K562 (cell line): Measurements from ENCODE around the gene WDR90. TPM values are rescaled to one million over a fixed set of nuclear protein-coding genes. Genes with fewer than 3 reads are reported as not detected.
A peak's percentile ranks its signal among the peaks of the same experiment; 100 is the strongest.

Experiments
- ATAC-seq: fragments of 200-7000 bp; cut with Tn5 transposase; 3 replicates; pipeline ENCODE4 v1.9.1; 2020; ENCODE audit warnings: moderate library complexity
- BruUV-seq: library from RNA; stranded (reverse); fragments of 400-500 nt; replicated peaks from 2 replicates; lab custom pipeline; 2021; lab: Mats Ljungman, UMichigan
- CTCF ChIA-PET: fragments of 300-600 bp; formaldehyde crosslinking; extraction: SDS; loops from one replicate; lab custom pipeline; 2021; ENCODE audit warnings: low intra/inter-chr PET ratio; lab: Yijun Ruan, JAX
- POLR2A ChIA-PET: fragments of 300-600, 350-650 bp; sonication (Branson Sonifier 250); formaldehyde crosslinking; extraction: SDS; loops from one replicate; lab custom pipeline; 2021; ENCODE audit warnings: antibody characterized with exemption, inconsistent platforms; lab: Yijun Ruan, JAX
- DNase-seq, 4 experiments: peaks; one replicate each; pipeline versions ENCODE4 v3.0.0 to v3.0.0-alpha.2; 2011 to 2018; ENCODE audit warnings: low spot score in 3 of 4, mixed read lengths in 3 of 4; ENCODE audit errors: extremely low read depth in 1 of 4
- FAIRE-seq: peaks from 2 replicates; lab custom pipeline; 2011; peaks lifted over from hg19 to GRCh38; lab: Jason Lieb, UNC
- H2AFZ ChIP-seq: 2 replicates; pipeline ENCODE4 v1.6.0; 2011; ENCODE audit warnings: low read depth, low read length, control low read depth, inconsistent platforms
- H3K27ac ChIP-seq: fragments of 200-600 bp; 3 replicates; pipeline ENCODE4 v1.8.0; 2011; ENCODE audit warnings: low read depth, mild to moderate bottlenecking, control low read depth, inconsistent platforms, low read length, moderate library complexity, mixed read lengths; ENCODE audit errors: extremely low read depth
- H3K27me3 ChIP-seq, 2 experiments: fragments of 300-600 bp in 1 of 2; 2 replicates in 1 of 2; 3 replicates in 1 of 2; pipeline versions ENCODE4 v1.6.0 to v1.8.0; 2011; ENCODE audit warnings: inconsistent platforms in 2 of 2, low read length in 2 of 2, mild to moderate bottlenecking in 1 of 2, mixed read lengths in 1 of 2, moderate library complexity in 1 of 2; ENCODE audit not compliant: control insufficient read depth in 2 of 2, insufficient read depth in 2 of 2
- H3K36me3 ChIP-seq: fragments of 300-600 bp; 3 replicates; pipeline ENCODE4 v1.8.0; 2011; ENCODE audit warnings: mild to moderate bottlenecking, low read length, inconsistent platforms; ENCODE audit not compliant: control insufficient read depth, insufficient read depth
- H3K4me1 ChIP-seq, 2 experiments: fragments of 200-600 bp in 1 of 2; replicated peaks in 1 of 2; 2 replicates in 1 of 2; 3 replicates in 1 of 2; pipeline versions ENCODE4 v1.5.1 to v1.8.0; 2011; ENCODE audit warnings: inconsistent platforms in 2 of 2, low read length in 2 of 2, mild to moderate bottlenecking in 1 of 2, mixed read lengths in 1 of 2, moderate library complexity in 1 of 2; ENCODE audit not compliant: control insufficient read depth in 2 of 2, insufficient read depth in 2 of 2
- H3K4me2 ChIP-seq: 2 replicates; pipeline ENCODE4 v1.6.1; 2011; ENCODE audit warnings: low read length, control low read depth, inconsistent platforms, mixed read lengths; ENCODE audit not compliant: insufficient read depth
- H3K4me3 ChIP-seq: fragments of 200-600 bp; sonication (generic), shearing (Covaris generic); 2 replicates; pipeline ENCODE4 v1.5.1; 2016; ENCODE audit warnings: control low read depth, inconsistent platforms
- H3K79me2 ChIP-seq: fragments of 200-600 bp; 3 replicates; pipeline ENCODE4 v1.8.0; 2011; ENCODE audit warnings: low read length, inconsistent platforms; ENCODE audit not compliant: control insufficient read depth, insufficient read depth
- H3K9ac ChIP-seq, 2 experiments: 2 replicates each; pipeline versions ENCODE4 v1.6.0 to v1.6.1; 2011; ENCODE audit warnings: low read depth in 2 of 2, low read length in 2 of 2, control low read depth in 1 of 2, inconsistent platforms in 1 of 2, mild to moderate bottlenecking in 1 of 2, mixed read lengths in 1 of 2; ENCODE audit not compliant: insufficient read depth in 1 of 2
- H3K9me1 ChIP-seq: one replicate; pipeline ENCODE4 v1.6.0; 2011; ENCODE audit warnings: inconsistent platforms, mild to moderate bottlenecking, low read length, moderate library complexity; ENCODE audit not compliant: control insufficient read depth, insufficient read depth
- H3K9me3 ChIP-seq: replicated peaks from 2 replicates; pipeline ENCODE4 v1.5.1; 2011; ENCODE audit warnings: low read depth, low read length, inconsistent platforms; ENCODE audit not compliant: control insufficient read depth, insufficient read depth
- H4K20me1 ChIP-seq: replicated peaks from 2 replicates; pipeline ENCODE4 v1.6.1; 2011; ENCODE audit warnings: low read length, inconsistent platforms, mixed read lengths; ENCODE audit not compliant: control insufficient read depth, insufficient read depth
- CREB1 ChIP-seq, 2 experiments: sonication (generic) in 1 of 2; formaldehyde crosslinking in 1 of 2; IDR thresholded peaks; 2 replicates each; pipeline versions ENCODE4 v1.6.1 to v1.8.0; 2012 to 2022; ENCODE audit warnings: inconsistent platforms in 1 of 2, mild to moderate bottlenecking in 1 of 2, missing genetic modification reagents in 1 of 2, moderate library complexity in 1 of 2
- HDAC2 ChIP-seq: fragments of 450-650 bp; IDR thresholded peaks from 2 replicates; pipeline ENCODE4 v1.6.1; 2016; ENCODE audit warnings: mild to moderate bottlenecking
- JUND ChIP-seq, 2 experiments: IDR thresholded peaks; 2 replicates in 1 of 2; 3 replicates in 1 of 2; pipeline ENCODE4 v1.6.1; 2011; ENCODE audit warnings: borderline replicate concordance in 2 of 2, low read depth in 2 of 2, low read length in 2 of 2, improper control_type of control experiment in 1 of 2, missing biosample characterization in 1 of 2, missing genetic modification characterization in 1 of 2, missing genetic modification reagents in 1 of 2
- MTA3 ChIP-seq: fragments of 450-650 bp; formaldehyde crosslinking; IDR thresholded peaks from 2 replicates; pipeline ENCODE4 v1.6.1; 2017; ENCODE audit warnings: mild to moderate bottlenecking, borderline replicate concordance
- NFXL1 ChIP-seq: fragments of 450-650 bp; formaldehyde crosslinking; IDR thresholded peaks from 2 replicates; pipeline ENCODE4 v1.4.0; 2021; ENCODE audit warnings: mild to moderate bottlenecking
- PPARD ChIP-seq: fragments of 250-450 bp; sonication (Bioruptor Pico); IDR thresholded peaks from 2 replicates; pipeline ENCODE4 v1.8.0; 2022; ENCODE audit warnings: inconsistent platforms, mild to moderate bottlenecking, moderate library complexity
- SAFB ChIP-seq: fragments of 200-400 bp; formaldehyde crosslinking; IDR thresholded peaks from 2 replicates; pipeline ENCODE4 v1.6.1; 2017; ENCODE audit warnings: low read depth, low read length, borderline replicate concordance
- SAP30 ChIP-seq: fragments of 200-600 bp; sonication (generic); IDR thresholded peaks from 2 replicates; pipeline ENCODE4 v1.6.1; 2012; ENCODE audit warnings: borderline replicate concordance, low read depth, mild to moderate bottlenecking, moderate library complexity, low read length, control low read depth, inconsistent platforms; ENCODE audit not compliant: insufficient read depth, poor library complexity, severe bottlenecking
- ZKSCAN8 ChIP-seq: fragments of 200-800 bp; sonication (Bioruptor generic); IDR thresholded peaks from 2 replicates; pipeline ENCODE4 v1.6.1; 2016; ENCODE audit warnings: missing genetic modification characterization, missing compliant biosample characterization
- ZNF146 ChIP-seq: IDR thresholded peaks from one replicate; pipeline ENCODE4 v1.6.1; 2018; ENCODE audit warnings: missing compliant biosample characterization; ENCODE audit not compliant: unreplicated experiment
- ZNF274 ChIP-seq: IDR thresholded peaks from 2 replicates; pipeline ENCODE4 v1.6.1; 2011; ENCODE audit warnings: low read depth, mild to moderate bottlenecking, low read length, moderate library complexity, borderline replicate concordance
- WGBS: fragments of 100-300 bp; shearing (Covaris generic); methylation state at CpG from one replicate; pipeline ENCODE4 v1.1.6; 2016; ENCODE audit warnings: low coverage, mixed read lengths; ENCODE audit not compliant: insufficient coverage; ENCODE audit errors: missing lambda C conversion rate; 5-methylcytosine and 5-hydroxymethylcytosine counted together
- in situ Hi-C: fragments of 300-500 bp; cut with MboI; formaldehyde crosslinking; loops from 4 replicates; pipeline ENCODE4 v1.15.0; 2018; ENCODE audit warnings: inconsistent platforms, mixed read lengths
- intact Hi-C: fragments of 100-400 bp; cut with micrococcal nuclease; formaldehyde crosslinking; loops from 2 replicates; pipeline ENCODE4 v1.14.2; 2022
- polyA plus RNA-seq, 8 experiments: library from polyadenylated mRNA; depleted of rRNA in 4 of 8; stranded (reverse) in 5 of 8; unstranded in 3 of 8; fragments of >200 nt; fragmentation: Nextera tagmentation in 2 of 8; fragmentation: Illumina TruSeq in 1 of 8; extraction: Ambion mirVana in 2 of 8; extraction: Trizol in 1 of 8; gene quantifications; 2 replicates each; pipeline versions ENCODE4 v1.2.1 to v1.2.3, GENCODE V29; 2011 to 2014; ENCODE audit warnings: inconsistent platforms in 1 of 8, missing spikeins in 1 of 8
- total RNA-seq, 7 experiments: library from RNA; depleted of rRNA in 6 of 7; stranded (reverse); fragments of >200 nt in 6 of 7; fragmentation: Illumina TruSeq in 2 of 7; extraction: Trizol in 2 of 7; gene quantifications; 2 replicates each; pipeline versions ENCODE4 v1.2.1 to v1.2.3, GENCODE V29; 2011 to 2021; ENCODE audit warnings: low replicate concordance in 1 of 7
- TF ChIP-seq, protein P1 (sequence below), 3 experiments: IDR thresholded peaks in 2 of 3; conservative IDR thresholded peaks in 1 of 3; 2 replicates each; pipeline ENCODE4 v1.5.1; 2011 to 2012; ENCODE audit warnings: low read length in 3 of 3, mild to moderate bottlenecking in 3 of 3, control low read depth in 2 of 3, improper control_type of control experiment in 1 of 3, inconsistent platforms in 1 of 3, low read depth in 1 of 3, mixed read lengths in 1 of 3, moderate library complexity in 1 of 3; ENCODE audit not compliant: insufficient read depth in 2 of 3
- TF ChIP-seq, protein P2 (sequence below): fragments of 450-650 bp; IDR thresholded peaks from 2 replicates; pipeline ENCODE4 v1.6.1; 2017; ENCODE audit warnings: mild to moderate bottlenecking, moderate library complexity
- TF ChIP-seq, protein P3 (sequence below): sonication (generic); formaldehyde crosslinking; IDR thresholded peaks from 2 replicates; pipeline ENCODE4 v1.8.1; 2023; ENCODE audit warnings: mild to moderate bottlenecking, missing genetic modification reagents

Gene WDR90
- total and polyA plus RNA-seq, 9 of the 15 experiments (the other 6 are each of a cell fraction or from before 2014, with no cell fraction given), result 0.44 to 12.6 (median 3.3) TPM

DNA sequence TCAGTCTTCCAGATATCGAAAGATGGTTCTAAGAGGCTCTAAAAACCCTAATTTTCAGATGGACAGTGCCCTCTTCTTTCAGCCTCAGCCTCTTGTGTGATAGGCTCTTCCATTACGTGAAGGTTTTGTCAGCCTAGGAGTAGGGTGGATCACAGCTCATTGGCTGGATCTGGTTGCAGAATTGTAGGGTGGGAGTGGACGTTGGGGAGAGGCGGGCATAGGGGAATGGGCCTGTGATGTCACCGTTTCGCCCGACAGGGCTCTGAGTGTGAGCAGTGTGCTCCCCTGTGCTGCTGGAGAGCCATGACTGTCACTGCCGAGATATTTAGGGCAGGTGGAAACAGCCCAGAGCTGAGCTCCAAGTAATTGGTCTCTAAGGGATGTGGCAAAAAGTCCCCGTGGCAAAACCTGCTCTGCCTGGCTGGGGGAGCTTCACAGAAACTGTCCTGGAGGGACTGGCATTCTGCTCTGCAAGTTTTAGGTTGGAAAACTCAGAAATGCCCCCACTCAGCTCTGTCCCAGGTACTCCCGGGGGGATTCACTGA is 24.6 kb upstream of the WDR90 start:
- Histone ChIP-seq H3K4me2 (no peak overlapping the region), H3K4me1 (peaks cover 24 to 89% of the 10 kb centered on the region in 2 experiments), H2AFZ (no peak overlapping the region), H3K9me3 (no peaks in the 10 kb centered on the region), H4K20me1 (no peaks in the 10 kb centered on the region), H3K36me3 (peaks cover 23% of the 10 kb centered on the region; the same call in 2 of the 3 replicates), H3K27ac (peak overlapping the region; percentile 15; the same call in 1 of the 3 replicates), H3K79me2 (peaks cover 17% of the 10 kb centered on the region; the same call in 2 of the 3 replicates), H3K4me3 (no peak overlapping the region), H3K9me1 (no peaks in the 10 kb centered on the region), H3K9ac (peak overlapping the region in 1 of 2 experiments; percentile 70; a peak in 2 of 4 replicates), H3K27me3 (no peaks in the 10 kb centered on the region)
- CTCF ChIA-PET, result no interaction called here
- intact Hi-C loops, result no loop called here
- no TSS peak for BruUV-seq
- ATAC-seq (no peak), DNase-seq (no peak), FAIRE-seq (no peak)
- in situ Hi-C loops, result no loop called here
- POLR2A ChIA-PET, result interaction anchor here (0.6 to 2.1 kb wide), 4 partner anchors 12 to 39 kb away, joined by 3 to 8 read pairs (median 4); partner anchors contain the start of gene METTL26
- WGBS, result 74% methylated on average over 10 of the region's 10 CpGs
- TF ChIP-seq PPARD (no peak), ZKSCAN8 (CRISPR knock-in tag) (no peak), HDAC2 (no peak), MTA3 (no peak), SAFB (no peak), ZNF274 (no peak), JUND (IDR thresholded peaks at IDR 0.05; ENCODE audit: borderline replicate concordance, low read depth, low read length) (no peak), JUND (tag; IDR thresholded peaks at IDR 0.05; ENCODE audit: borderline replicate concordance, low read depth, low read length) (no peak), NFXL1 (CRISPR knock-in tag) (no peak), ZNF146 (CRISPR knock-in tag) (no peak), CREB1 (IDR thresholded peaks at IDR 0.05) (no peak), CREB1 (CRISPR knock-in tag; IDR thresholded peaks at IDR 0.05) (no peak), SAP30 (no peak)
- TF ChIP-seq, protein P1, sequence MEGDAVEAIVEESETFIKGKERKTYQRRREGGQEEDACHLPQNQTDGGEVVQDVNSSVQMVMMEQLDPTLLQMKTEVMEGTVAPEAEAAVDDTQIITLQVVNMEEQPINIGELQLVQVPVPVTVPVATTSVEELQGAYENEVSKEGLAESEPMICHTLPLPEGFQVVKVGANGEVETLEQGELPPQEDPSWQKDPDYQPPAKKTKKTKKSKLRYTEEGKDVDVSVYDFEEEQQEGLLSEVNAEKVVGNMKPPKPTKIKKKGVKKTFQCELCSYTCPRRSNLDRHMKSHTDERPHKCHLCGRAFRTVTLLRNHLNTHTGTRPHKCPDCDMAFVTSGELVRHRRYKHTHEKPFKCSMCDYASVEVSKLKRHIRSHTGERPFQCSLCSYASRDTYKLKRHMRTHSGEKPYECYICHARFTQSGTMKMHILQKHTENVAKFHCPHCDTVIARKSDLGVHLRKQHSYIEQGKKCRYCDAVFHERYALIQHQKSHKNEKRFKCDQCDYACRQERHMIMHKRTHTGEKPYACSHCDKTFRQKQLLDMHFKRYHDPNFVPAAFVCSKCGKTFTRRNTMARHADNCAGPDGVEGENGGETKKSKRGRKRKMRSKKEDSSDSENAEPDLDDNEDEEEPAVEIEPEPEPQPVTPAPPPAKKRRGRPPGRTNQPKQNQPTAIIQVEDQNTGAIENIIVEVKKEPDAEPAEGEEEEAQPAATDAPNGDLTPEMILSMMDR (IDR thresholded peaks at IDR 0.05 in 2 of 3, conservative IDR thresholded peaks at IDR 0.05 in 1 of 3; ENCODE audit: insufficient read depth in 2 of 3, low read depth in 1 of 3, low read length in 3 of 3), result no peak
- TF ChIP-seq, protein P2, sequence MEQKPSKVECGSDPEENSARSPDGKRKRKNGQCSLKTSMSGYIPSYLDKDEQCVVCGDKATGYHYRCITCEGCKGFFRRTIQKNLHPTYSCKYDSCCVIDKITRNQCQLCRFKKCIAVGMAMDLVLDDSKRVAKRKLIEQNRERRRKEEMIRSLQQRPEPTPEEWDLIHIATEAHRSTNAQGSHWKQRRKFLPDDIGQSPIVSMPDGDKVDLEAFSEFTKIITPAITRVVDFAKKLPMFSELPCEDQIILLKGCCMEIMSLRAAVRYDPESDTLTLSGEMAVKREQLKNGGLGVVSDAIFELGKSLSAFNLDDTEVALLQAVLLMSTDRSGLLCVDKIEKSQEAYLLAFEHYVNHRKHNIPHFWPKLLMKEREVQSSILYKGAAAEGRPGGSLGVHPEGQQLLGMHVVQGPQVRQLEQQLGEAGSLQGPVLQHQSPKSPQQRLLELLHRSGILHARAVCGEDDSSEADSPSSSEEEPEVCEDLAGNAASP, result no peak
- TF ChIP-seq, protein P3, sequence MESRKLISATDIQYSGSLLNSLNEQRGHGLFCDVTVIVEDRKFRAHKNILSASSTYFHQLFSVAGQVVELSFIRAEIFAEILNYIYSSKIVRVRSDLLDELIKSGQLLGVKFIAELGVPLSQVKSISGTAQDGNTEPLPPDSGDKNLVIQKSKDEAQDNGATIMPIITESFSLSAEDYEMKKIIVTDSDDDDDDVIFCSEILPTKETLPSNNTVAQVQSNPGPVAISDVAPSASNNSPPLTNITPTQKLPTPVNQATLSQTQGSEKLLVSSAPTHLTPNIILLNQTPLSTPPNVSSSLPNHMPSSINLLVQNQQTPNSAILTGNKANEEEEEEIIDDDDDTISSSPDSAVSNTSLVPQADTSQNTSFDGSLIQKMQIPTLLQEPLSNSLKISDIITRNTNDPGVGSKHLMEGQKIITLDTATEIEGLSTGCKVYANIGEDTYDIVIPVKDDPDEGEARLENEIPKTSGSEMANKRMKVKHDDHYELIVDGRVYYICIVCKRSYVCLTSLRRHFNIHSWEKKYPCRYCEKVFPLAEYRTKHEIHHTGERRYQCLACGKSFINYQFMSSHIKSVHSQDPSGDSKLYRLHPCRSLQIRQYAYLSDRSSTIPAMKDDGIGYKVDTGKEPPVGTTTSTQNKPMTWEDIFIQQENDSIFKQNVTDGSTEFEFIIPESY (CRISPR knock-in tag), result no peak
